ENCODE results near the gene INPP5D.

DNA sequence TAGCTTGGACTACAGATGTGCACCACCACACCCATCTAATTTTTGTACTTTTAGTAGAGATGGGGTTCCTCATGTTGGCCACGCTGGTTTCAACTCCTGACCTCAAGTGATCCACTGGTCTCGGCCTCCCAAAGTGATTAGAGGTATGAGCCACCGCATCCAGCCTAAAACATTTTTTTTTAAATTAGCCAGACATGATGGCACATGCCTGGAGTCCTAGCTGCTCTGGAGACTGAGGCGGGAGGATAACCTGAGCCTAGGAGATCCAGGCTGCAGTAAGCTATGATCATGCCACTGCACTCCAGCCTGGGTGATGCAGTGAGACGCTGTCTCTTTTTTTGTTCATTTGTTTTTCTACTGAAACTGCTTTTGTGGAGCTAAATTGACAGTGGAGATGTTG is 126.7 kb downstream of the INPP5D start:
- TF ChIP-seq, protein P1, sequence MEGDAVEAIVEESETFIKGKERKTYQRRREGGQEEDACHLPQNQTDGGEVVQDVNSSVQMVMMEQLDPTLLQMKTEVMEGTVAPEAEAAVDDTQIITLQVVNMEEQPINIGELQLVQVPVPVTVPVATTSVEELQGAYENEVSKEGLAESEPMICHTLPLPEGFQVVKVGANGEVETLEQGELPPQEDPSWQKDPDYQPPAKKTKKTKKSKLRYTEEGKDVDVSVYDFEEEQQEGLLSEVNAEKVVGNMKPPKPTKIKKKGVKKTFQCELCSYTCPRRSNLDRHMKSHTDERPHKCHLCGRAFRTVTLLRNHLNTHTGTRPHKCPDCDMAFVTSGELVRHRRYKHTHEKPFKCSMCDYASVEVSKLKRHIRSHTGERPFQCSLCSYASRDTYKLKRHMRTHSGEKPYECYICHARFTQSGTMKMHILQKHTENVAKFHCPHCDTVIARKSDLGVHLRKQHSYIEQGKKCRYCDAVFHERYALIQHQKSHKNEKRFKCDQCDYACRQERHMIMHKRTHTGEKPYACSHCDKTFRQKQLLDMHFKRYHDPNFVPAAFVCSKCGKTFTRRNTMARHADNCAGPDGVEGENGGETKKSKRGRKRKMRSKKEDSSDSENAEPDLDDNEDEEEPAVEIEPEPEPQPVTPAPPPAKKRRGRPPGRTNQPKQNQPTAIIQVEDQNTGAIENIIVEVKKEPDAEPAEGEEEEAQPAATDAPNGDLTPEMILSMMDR (IDR thresholded peaks at IDR 0.05) = no peak
- TF ChIP-seq POLR2A (IDR thresholded peaks at IDR 0.05) = no peak
